Mesenteric fat pad (tissue), 1 donor: ENCODE measurements around the gene GUSB. TPM values are rescaled to one million over a fixed set of nuclear protein-coding genes. Genes with fewer than 3 reads are reported as not detected.
A peak's percentile ranks its signal among the peaks of the same experiment; 100 is the strongest.
"Not testable (repeated sequence)": the region's sequence is repeated elsewhere in the genome, so short reads cannot be mapped to it uniquely, and the experiment has no call there.

ENCODE experiments used
- DNase-seq: peaks from one replicate; pipeline ENCODE4 v3.0.0-alpha.2; 2020; ENCODE audit warnings: low spot score
- total RNA-seq: library from RNA; stranded (reverse); fragmentation: NEBNext Ultra II Directional; extraction: Animal tissue kit (Norgen Biotek cat#: 25700); gene quantifications from one replicate; pipeline ENCODE4 v1.2.1, GENCODE V29; 2021
- donor health status: DM: yes; HTN: yes; CAD: no.

The GUSB gene
- total RNA-seq, 1 donor from 2014 or later = 35.7 TPM

- DNase-seq = peak; percentile 72
Measured at GRCh38 chr7:65976659-65977196, 5.3 kb downstream of the GUSB start.

- peak; percentile 69 for DNase-seq
Measured at GRCh38 chr7:65975814-65976445, 6.1 kb downstream of the GUSB start.

DNA sequence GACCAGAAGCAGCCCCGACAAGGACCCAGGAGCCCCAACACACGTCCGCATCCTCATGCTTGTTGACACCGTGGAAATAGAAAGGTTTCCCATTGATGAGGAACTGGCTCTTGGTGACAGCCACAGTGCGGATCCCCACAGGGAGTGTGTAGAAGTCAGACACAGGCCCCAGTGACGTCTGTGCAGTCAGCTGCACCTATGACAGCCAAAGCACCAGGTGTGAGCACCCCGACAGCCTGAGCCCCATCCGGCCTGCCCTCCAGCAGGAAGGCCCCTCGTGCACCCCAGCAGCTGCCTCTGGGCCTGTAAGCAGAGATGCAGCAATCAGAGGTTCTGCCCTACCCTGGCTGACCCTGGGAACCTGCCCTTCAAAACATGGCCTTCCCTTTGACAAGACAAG, 7.1 kb downstream of the GUSB start:
- DNase-seq = peak; percentile 60

- peak; percentile 62 for DNase-seq
Measured at GRCh38 chr7:65974191-65974801, 7.7 kb downstream of the GUSB start.

GRCh38 chr7:65972976-65973375, 9.0 kb downstream of the GUSB start:
- DNase-seq = peak; percentile 65

- DNase-seq = peak; percentile 67
Measured at GRCh38 chr7:65971021-65971420, 11.0 kb downstream of the GUSB start.

DNA sequence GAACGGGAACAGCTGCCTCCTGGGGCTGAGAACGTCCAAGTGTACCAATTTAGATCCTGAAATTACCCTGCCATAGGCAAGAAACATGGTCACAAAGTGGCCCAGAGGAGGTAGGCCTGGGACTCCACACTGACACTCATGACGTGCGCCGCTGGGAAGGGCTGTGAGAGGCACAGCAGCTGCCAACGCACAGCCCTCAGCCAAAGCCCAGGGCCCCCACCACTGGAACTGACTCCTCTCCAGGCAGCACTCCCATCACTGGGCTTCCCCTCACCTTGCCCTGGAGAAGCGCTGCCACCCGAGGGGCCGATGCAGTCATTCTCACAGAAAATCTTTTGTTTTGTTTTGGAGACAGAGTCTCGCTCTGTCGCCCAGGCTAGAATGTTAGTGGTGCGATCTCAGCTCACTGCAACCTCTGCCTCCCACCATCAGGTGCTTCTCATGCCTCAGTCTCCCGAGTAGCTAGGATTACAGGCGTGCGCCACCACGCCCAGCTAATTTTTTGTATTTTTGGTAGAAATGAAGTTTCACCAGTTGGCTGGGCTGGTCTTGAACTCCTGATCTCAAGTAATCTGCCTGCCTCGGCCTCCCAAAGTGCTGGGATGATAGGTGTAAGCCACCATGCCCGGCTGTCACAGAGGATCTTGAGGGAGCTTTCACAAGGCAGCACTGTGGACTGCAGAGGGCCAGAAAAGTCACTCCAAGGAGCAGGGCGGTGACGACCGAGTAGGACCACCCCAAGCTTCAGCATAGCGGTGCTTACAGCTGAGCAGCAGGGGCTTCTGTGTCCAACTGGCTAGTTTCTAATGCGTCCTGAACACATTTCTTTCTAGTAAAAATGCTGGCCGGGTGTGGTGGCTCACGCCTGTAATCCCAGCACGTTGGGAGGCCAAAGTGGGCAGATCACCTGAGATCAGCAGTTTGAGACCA, 13.5 kb downstream of the GUSB start:
- DNase-seq = peak; percentile 82

DNA sequence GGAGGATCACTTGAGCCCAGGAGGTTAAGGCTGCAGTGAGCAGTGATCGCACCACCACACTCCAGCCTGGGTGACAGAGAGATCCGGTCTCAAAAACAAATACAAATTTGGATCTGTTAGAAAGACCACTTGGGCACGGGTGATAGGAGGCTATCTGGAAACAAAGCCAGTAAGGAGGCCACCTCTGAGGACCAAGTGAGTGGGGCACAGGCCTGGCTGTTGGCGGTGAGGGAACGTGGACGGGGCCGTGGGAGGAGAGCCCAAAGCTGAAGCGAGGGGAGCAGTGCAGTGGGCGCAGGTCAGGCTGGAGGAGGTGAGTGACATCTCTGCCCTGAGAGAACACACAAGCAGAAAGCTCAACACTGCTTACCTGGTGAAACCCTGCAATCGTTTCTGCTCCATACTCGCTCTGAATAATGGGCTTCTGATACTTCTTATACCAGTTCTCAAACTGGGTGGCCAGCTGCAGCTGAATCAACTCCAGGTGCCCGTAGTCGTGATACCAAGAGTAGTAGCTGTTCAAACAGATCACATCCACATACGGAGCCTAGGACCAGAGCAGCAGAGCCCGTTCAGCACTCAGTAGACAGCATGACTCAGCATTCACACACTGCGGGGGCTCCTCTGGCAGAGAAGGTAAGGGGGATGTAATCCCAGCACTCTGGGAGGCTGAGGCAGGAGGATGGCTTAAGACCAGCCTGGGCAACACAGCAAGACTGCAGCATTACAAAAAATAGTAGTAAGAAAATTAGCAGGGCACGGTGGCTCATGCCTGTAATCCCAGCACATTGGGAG, 14.5 kb downstream of the GUSB start:
- no peak for DNase-seq

DNA sequence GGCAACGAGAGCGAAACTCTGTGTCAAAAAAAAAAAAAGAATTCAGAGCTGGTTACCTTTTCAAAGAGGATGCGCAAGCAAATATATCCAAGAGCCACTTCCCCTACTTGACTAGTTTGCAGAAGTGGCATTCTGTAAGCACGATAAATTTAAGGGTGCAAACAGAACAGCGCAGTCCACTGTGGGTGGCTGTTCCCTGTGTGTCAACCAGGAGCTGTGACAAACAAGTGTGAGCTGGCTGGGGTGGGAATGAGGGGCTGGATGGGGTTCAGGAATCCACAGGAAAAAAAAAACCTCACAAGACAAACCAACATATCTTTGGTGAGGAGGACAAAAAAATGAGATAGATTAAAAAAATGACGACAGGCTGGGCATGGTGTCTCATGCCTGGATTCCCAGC, 15.9 kb downstream of the GUSB start:
- no peak for DNase-seq

DNA sequence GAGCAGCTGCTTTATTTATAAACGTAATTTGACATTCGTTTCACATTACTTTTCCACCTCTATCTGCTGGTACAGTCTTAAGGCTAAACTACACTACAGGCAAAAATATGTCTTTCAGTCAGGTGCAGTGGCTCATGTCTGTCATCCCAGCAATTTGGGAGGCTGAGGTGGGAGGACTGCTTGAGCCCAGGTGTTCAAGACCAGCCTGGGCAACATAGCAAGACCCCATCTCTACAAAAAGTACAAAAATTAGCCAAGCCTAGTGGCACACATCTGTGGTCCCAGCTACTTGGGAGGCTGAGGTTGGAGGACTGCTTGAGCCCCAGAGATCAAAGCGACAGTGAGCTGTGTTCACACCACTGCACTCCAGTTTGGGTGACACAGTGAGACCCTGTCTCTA, 17.3 kb downstream of the GUSB start:
- peak; percentile 55 for DNase-seq

- peak; percentile 64 for DNase-seq
Measured at GRCh38 chr7:65962033-65962432, 20.0 kb downstream of the GUSB start.

DNA sequence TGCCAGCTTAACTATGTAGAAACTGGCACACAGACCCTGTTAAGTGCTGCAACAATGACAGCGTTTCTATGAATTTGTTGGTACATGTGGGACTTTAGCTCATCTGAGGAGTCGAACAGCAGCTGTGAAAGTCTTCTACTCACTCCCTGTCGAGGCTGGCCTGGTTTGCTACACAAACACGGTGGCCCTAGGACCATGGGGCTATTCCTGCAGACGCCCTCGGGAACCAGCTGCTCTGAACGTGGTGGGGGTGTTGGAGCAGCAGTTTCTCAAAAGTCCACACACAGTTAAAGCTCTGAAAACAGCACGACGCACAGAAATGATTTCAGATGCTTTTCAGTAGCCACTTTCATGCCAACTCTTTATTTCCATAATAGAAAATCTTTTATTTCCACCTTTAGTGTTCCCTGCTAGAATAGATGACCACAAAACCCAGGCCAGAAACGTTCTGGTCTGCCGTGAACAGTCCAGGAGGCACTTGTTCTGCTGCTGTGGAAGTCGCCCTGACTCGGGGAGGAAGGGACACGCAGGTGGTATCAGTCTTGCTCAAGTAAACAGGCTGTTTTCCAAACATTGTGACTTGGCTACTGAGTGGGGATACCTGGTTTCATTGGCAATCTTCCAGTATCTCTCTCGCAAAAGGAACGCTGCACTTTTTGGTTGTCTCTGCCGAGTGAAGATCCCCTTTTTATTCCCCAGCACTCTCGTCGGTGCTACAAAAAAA, 21.5 kb downstream of the GUSB start:
- DNase-seq = no peak

GRCh38 chr7:65955718-65956117, 26.3 kb downstream of the GUSB start:
- DNase-seq = no peak

GRCh38 chr7:65953890-65954450, 28.0 kb downstream of the GUSB start:
- no peak for DNase-seq

DNA sequence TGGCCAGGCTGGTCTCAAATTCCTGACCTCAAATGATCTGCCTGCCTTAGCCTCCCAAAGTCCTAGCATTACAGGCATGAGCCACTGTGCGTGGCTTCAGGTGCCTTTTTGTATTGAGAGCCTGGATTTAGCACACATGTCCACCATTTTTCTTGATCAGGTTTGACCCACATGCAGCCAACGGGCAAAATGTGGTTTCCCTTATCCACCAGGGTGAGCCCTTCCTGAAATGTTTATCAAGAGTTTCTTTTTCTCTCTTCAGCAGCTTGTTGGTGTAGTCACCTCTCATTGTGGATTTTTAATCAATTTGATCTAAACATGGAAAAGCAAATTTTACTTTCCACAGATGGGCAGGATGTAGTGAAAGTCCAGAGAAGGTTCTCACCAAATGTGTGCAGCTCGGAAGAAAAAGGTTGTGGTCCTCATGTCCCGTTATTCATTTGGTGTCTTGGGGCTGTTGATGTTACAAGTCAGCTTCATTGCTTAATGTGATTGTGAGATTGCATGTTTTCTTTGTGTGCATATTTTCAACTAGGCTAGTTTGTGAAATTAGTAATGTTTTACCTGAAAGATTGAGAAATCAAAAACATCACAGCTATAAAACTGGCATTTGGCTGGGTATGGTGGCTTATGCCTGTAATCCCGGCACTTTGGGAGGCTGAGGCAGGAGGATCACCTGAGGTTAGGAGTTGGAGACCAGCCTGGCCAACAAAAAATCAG, 28.9 kb downstream of the GUSB start:
- DNase-seq = no peak

DNA sequence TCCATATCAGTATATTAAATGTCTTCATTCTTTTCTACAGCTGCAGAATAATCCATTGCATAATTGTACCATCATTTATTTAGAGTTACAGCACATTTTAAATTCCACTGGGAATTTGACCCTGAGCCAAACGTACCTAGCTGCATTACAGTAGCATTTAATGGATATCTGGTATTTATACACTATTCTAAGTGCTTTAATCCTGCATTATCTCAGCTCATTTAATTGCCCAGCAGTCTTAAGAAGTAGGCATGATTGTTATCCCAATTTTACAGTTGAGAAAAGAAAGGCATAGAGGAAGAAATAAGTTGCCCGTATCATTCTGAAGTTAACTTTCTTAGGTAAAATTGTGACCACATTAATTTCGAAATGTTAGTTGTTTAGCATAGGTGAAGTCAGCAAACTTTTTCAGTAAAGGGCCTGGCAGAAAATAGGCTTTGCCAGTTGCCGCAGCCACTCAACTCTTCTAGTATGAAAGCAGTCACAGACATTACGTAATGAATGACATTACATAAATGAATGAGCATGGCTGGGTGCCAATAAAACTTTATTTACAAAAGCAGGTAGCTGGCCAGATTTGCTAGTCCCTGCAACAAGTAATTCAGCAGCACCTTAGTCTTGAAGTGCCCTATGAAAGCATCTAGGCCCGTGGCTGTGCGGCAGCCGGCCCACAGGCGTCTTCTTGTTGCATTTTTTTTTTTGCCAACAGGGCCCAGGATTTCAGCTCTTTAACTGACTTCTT, 30.0 kb downstream of the GUSB start:
- no peak for DNase-seq

DNA sequence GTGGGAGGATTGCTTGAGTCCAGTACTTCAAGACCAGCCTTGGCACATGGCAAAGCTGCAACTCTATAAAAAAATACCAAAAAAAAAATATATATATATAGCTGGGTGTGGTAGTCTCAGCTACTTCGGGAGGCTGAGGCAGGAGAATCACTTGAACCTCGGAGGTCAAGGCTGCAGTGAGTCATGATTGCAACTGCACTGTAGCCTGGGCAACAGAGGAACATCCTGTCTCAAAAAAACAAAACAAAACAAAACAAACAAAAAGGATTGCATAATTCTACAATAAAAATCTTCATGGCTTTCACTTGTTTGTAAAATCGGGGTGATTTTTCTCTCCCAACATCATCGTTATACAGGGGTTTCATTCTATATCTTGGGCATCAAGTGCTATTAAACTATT, 35.1 kb downstream of the GUSB start:
- DNase-seq = no peak

DNA sequence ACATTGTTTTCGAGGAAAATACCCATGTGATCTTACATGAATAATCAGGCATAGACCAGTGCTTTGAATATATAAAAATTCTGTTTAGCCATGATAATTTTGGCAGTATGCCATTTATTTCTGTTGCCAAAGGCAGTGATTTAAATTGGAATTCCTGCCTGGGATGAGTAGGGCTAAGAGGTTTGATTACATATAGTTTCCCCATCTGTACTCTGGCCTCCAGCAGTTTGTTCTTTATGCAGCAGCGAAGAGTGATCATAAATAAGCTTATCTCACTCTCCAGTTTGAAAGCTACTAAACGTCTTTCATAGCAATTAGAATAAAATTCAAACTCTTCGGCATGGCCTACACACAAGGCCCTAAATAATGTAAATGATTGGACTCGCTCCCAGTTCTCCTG, 36.2 kb downstream of the GUSB start:
- not testable (repeated sequence) for DNase-seq
